Fibroblast of skin of back (primary cell): ENCODE measurements around the gene GMDS.

ENCODE experiments used
- DNase-seq: peaks from one replicate; pipeline ENCODE4 v3.0.0-alpha.2; 2013

GMDS gene

GRCh38 chr6:2173203-2173961 lies 72.0 kb downstream of the GMDS start:
- DNase-seq = no peak

- no peak for DNase-seq
These were observed 73.7 kb downstream of the GMDS start for GRCh38 chr6:2171728-2172127.

- peak; percentile 71 for DNase-seq
These were observed 76.9 kb downstream of the GMDS start for GRCh38 chr6:2168480-2168879.

GRCh38 chr6:2166717-2167116 lies 78.7 kb downstream of the GMDS start:
- peak; percentile 31 for DNase-seq

GRCh38 chr6:2165286-2165685 lies 80.1 kb downstream of the GMDS start:
- DNase-seq = no peak

GRCh38 chr6:2164481-2164880 lies 80.9 kb downstream of the GMDS start:
- no peak for DNase-seq

- no peak for DNase-seq
These were observed 83.3 kb downstream of the GMDS start for GRCh38 chr6:2162079-2162445.

GRCh38 chr6:2158596-2159271 lies 86.7 kb downstream of the GMDS start:
- DNase-seq = peak; percentile 29

- DNase-seq = peak; percentile 89
These were observed 87.8 kb downstream of the GMDS start for GRCh38 chr6:2157441-2158127.

- DNase-seq = no peak
These were observed 90.2 kb downstream of the GMDS start for GRCh38 chr6:2155206-2155605.

- DNase-seq = no peak
These were observed 95.9 kb downstream of the GMDS start for GRCh38 chr6:2149361-2150006.

GRCh38 chr6:2148748-2149147 lies 96.7 kb downstream of the GMDS start:
- no peak for DNase-seq

GRCh38 chr6:2147766-2148448 lies 97.5 kb downstream of the GMDS start:
- peak; percentile 77 for DNase-seq

GRCh38 chr6:2147261-2147660 lies 98.1 kb downstream of the GMDS start:
- no peak for DNase-seq

- DNase-seq = no peak
These were observed 101.2 kb downstream of the GMDS start for GRCh38 chr6:2144210-2144609.

- DNase-seq = no peak
These were observed 103.6 kb downstream of the GMDS start for GRCh38 chr6:2141644-2142290.

- DNase-seq = no peak
These were observed 104.8 kb downstream of the GMDS start for GRCh38 chr6:2140438-2141128.

GRCh38 chr6:2135401-2135800 lies 110.0 kb downstream of the GMDS start:
- no peak for DNase-seq

- DNase-seq = peak; percentile 62
These were observed 110.9 kb downstream of the GMDS start for GRCh38 chr6:2134554-2134953.

GRCh38 chr6:2133716-2134310 lies 111.6 kb downstream of the GMDS start:
- no peak for DNase-seq

GRCh38 chr6:2132916-2133315 lies 112.5 kb downstream of the GMDS start:
- no peak for DNase-seq
